AML-193 (cell line): Measurements from ENCODE around the gene PRRT4.

Source experiments
- DNase-seq, 2 experiments: peaks; one replicate each; lab custom pipeline; 2025; lab: John Stamatoyannopoulos, UW

PRRT4 gene

GRCh38 chr7:128374041-128374440 lies 12.6 kb upstream of the PRRT4 start:
- no peak for DNase-seq

DNA sequence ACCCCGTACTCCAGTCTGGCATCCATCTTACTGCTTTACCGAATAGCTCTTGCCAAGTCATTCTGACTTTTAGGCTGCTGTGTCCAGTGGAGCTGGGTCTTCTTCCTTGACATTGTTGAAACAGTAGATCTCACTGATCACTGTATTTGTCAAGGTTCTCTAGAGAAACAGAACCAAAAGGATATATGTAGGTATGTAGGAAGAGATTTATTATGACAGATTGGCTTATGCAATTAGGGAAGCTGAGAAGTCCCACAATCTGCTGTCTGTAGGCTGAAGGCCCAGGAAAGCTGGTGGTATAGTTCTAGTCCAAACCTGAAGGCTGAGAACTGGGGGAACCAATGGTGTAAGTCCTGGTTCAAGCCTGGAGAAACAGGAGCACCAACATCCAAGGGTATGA lies 12.1 kb upstream of the PRRT4 start:
- DNase-seq, result no peak

GRCh38 chr7:128370491-128370890 lies 9.0 kb upstream of the PRRT4 start:
- no peak for DNase-seq

- DNase-seq, result no peak
Measured at GRCh38 chr7:128366986-128367385, 5.5 kb upstream of the PRRT4 start.

DNA sequence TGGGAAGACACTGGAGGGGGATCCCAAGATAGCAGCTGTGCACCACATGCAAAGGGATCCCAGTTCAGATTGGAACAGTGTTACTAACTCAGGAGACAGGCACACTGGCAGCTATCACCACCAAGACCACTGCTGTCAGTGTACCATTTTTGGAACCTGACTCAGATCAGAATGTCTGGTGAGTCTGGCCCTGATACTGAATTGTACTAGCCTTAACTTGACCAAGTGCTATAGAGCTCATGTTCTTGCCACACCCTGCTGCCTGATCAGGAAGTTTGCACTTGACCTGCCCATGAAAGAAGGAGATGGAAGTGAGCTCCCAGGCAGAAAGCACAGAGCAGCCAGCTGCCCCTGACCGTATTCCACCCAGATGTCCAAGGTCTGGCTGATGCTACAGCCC lies 4.8 kb upstream of the PRRT4 start:
- peak in 1 of 2 experiments; percentile 6 for DNase-seq

DNA sequence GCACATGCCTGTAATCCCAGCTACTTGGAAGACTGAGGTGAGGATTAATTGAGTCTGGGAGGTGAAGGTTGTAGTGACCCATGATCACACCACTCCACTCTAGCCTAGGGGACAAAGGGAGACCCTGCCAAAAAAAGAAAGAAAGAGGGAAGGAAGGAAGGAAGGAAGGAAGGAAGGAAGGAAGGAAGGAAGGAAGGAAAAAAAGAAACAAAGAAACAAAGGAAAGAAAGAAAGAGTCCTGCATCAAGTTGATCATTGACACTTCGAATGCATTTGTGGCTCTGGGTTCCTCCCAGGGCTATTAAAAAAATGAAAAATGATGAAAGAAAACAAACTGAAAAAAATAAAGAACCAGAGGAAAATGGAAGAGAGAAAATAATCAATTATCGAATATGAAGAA lies 3.9 kb upstream of the PRRT4 start:
- DNase-seq, result no peak

- DNase-seq, result no peak
Measured at GRCh38 chr7:128364166-128364870, 2.8 kb upstream of the PRRT4 start.

DNA sequence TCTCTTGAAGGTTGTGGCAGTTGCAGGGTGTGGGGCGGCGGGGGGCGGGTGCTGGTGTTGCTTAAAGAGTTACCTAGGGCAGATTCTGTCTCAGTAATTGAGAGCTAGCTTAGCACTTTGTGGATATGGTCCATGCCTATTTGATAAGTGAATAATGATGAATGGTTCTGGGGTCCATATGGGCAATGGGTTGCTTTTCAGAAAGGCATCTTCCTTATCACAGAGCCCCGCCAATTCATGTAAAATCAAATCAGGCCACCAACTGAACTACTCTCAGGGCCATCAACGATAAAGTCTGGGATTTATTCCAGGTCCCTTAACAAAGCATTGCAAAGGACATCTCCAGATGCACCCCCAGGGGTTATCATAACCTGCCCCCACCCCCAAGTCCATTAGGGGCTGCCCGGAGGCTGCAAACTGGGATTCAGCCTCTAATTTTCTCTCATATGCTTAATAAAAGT lies 1.8 kb upstream of the PRRT4 start:
- DNase-seq, result no peak

GRCh38 chr7:128362670-128363069 lies 1.2 kb upstream of the PRRT4 start:
- peak in 1 of 2 experiments; percentile 4 for DNase-seq

DNA sequence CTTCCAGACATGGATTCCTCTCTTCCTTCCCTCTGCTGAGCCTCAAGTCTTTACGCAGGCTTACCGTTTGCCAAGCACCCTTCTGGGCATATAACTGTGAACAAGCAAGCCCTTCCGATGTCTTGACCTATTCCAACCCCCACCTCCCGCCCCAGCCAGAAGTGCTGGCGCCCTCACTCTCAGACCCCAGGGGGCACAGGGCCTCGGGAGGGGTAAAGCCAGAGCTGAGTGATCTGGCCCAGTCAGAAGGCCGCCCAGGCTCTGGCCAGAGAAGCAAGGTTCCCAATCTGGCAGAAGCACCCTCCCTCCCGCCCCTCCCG lies 1.2 kb downstream of the PRRT4 start:
- no peak for DNase-seq

GRCh38 chr7:128359939-128360338 lies 1.6 kb downstream of the PRRT4 start:
- DNase-seq, result no peak

GRCh38 chr7:128359336-128359735 lies 2.2 kb downstream of the PRRT4 start:
- DNase-seq, result no peak

DNA sequence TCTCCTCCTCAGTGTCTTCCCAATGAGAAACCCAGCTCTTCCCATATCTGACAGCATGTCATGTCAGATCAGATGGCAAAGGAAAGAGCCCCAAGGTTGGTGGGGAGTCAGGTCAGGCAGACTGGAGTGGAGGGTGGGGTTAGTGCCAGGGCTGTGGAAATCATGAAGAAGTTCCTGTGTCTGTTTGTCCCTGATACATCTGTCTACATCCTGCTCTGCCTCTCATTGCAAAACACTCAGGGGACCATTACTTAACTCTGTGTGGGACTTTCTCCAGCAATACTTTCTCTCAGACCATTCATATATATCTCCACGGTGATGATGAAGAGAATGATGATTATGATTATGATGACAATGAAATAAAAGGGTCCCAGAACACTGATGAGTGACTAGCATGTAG lies 3.3 kb downstream of the PRRT4 start:
- peak; percentile 88 to 92 for DNase-seq

DNA sequence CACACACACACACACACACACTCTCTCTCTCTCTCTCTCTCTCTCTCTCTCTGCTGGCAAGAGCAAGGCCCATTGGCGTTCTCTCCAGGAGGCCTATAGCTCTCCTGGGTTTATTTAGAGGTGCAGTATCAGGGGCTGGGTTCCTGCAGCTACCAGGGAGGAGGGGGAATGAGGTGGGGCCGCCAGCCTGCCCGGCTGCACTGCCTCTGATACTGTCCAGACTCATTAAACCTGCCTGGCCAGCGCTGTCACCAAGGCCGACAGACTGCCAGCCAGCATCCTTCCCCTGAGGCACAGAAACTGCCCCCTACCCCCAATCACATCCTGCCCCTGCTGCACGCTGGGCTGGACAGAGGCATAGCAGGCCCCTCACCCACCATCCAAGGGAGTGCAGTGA lies 4.3 kb downstream of the PRRT4 start:
- no peak for DNase-seq

- DNase-seq, result no peak
Measured at GRCh38 chr7:128356546-128357216, 4.8 kb downstream of the PRRT4 start.

DNA sequence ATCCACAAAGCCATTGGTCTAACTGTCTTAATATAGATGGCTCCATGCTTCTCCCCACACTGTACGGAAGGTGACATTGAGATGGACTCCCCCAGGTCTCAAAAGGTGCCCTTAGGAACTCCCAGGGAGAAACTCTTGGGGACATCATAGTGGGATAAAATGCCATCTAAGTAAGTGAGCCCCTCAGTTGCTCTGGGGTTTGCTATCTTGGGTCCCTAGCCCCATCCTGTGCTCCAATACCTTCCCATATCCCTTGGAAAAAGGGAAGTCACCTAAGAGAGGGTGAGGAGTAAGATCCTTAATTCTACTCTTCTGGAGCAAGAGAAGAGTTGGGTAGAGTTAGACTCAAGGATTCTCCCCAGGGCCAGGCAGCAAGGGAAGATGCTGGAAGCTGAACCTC lies 7.9 kb downstream of the PRRT4 start:
- DNase-seq, result no peak

- DNase-seq, result no peak
Measured at GRCh38 chr7:128353189-128353588, 8.3 kb downstream of the PRRT4 start.

DNA sequence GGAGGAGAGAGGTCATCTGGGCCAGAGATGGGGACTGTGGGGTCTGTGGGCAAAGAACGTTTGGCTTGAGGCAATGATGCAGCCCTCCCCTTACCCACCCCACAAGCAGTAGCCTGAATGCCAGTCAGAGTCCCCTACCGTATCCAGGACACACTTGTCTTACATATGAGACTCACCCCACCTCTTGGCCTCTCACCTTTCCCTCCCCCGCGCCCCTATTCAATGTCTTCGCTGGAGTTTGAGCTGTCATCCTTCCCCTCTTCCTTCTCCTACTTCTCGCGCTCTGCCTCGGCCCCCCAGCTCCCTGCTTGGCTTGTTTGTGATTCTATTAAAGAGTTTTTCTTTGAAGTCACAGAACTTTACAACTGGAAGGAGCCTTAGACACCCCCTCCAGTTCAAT lies 8.9 kb downstream of the PRRT4 start:
- DNase-seq, result no peak

- DNase-seq, result no peak
Measured at GRCh38 chr7:128352153-128352537, 9.3 kb downstream of the PRRT4 start.

DNA sequence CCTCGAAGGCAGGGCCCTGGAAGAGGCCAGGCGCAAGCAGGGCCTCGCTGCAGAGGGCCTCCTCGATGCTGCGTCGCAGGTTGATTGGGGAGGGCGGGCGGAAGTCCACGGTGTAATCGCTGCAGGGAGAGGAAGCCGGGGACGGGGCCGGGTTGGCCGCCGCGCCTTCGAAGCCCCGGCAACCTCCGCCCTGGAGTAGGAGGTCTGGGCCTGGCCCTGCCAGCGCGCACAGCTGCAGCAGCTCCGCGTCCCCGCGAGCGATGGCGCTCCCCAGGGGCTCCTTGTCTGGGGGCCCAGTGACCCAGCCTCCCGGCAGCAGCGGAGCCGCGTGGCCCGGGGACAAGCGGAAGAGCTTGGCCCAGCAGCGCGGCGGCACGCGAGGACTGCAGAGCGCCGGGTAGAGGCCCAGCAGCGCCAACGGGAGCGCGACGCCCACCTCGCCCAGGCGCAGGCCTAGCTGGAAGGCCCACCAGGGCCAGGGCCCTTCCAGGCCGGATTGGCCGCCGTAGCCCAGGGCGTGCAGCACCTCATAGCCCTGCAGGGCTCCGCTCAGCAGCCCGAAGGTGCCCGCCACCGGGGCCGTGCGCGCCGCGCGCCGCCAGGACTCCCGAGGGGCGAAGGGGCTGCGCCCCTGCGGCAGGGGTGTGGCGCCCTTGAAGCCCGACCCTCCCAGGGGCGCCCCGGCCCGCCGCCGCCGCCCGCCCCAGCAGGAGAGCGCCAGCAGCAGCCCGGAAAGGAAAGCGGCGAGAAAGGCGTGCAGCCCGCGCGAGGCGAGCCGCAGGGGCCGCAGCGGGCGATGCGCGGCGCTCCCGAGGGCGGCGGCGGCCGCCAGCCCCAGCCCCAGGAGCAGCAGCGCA lies 10.0 kb downstream of the PRRT4 start:
- DNase-seq, result no peak

DNA sequence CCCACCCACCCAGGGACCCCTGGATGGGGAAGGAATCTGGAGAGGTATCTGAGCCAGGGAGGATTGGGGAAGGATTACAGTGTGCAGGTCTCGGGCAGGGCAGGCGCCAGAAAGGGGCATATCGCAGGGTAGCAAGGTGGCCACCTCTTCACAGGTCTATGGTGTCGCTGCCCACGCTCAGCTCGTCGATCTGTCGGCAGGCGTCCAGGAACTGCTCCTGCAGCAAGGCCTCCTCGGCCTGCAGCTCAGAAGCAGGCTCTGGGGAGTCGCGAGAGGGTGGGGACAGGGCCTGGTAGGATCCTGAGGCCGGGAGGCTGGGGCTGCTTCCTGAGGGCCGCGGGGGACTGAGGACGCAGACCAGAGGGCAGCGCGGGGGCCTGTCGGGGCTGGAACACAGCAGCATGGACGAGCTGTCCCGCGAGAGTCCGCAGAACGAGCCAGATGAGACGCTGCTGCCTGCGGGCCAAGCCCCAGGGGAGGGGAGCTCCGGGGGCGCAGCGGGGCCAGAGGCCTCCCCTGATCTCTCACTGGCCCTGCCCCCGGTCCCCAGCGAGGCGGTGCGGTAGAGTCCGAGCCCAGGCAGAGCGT lies 10.7 kb downstream of the PRRT4 start:
- no peak for DNase-seq

DNA sequence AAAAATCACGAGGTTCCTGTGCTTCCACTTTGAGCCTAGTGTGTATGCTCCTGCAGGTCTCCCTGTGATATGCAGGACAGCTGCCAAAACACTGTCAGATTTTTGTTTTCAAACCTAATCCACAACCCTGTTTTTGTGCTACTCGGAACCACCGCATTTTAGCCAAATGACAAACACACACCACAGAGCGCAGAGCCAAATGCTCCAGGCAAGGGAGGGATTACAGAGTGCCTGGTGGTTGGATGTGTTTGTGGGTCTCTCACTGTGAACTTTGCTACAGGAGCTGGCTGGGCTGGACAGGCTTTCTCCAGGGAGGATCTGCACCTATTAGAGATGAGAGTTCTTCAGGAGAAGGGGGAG lies 12.0 kb downstream of the PRRT4 start:
- DNase-seq, result no peak

DNA sequence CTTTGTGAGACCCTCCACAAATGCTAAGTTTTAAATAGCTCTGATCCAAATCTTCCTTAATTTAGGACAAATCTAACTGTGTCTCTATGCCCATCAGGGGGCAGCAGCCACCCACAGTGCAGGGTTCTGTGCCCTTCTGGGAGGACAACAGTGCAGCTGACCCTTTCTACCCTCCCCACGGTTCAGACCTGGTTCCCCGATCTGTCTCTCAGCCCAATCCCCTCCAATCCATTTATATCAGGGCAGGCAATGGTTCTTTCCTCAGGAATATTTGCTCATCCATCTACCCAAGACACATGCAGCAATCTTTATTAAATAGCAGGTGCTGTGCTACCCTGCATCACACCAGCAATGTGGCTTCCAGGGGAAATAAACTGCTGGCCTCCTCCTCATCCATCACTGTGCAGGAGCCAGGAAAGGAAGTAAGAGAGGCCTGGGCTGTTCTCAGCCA lies 13.8 kb downstream of the PRRT4 start:
- DNase-seq, result peak; percentile 60 to 72
